Right renal pelvis (tissue), 4 donors: Measurements from ENCODE around the gene PTPN18. TPM values are rescaled to one million over a fixed set of nuclear protein-coding genes. Genes with fewer than 3 reads are reported as not detected.
"Not testable (repeated sequence)": the region's sequence is repeated elsewhere in the genome, so short reads cannot be mapped to it uniquely, and the experiment has no call there.

ENCODE experiments used
- DNase-seq, 4 donors: peaks; one replicate each; pipeline ENCODE4 v3.0.0-alpha.2; 2013; ENCODE audit warnings: low read depth in 4 of 4, low spot score in 3 of 4, missing footprints in 1 of 4
- polyA plus RNA-seq, 4 donors: library from polyadenylated mRNA; unstranded; fragments of 120-200 nt; gene quantifications; one replicate each; pipeline ENCODE4 v1.2.1, GENCODE V29; 2013; ENCODE audit not compliant: insufficient read length in 4 of 4

Gene PTPN18
- polyA plus RNA-seq, 4 donors = 25.9 to 37.9 (median 30.2) TPM

DNA sequence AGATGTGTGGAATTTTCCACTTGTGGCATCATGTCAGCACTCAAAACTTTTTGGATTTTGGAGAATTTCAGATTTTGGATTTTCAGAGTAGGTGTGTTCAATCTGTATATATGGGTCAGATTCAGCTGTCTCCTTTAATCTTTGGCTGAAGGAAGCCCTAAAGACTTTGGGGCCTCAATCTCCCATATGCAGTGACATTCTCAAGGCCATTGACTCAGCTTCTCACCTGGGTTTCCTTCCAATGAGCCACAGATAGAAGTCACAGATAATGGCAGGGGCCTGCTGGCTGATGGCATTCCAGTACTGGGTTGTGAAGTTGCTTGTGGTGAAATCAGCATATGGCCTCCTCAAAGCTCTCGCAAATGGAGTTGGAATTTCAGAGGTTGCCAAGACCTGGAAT, 63.0 kb downstream of the PTPN18 start:
- not testable (repeated sequence) for DNase-seq

Other genes starting within 250 kb of the PTPN18 start
- gene POTEF, start 226.8 kb upstream of the PTPN18 start, polyA plus RNA-seq = under 1 TPM in 1 of 4 donors, not detected in 3; 0.18 TPM
- 10 to 100 TPM; 10.8 to 15.1 (median 13.5) TPM for gene CCDC74B, start 210.9 kb upstream of the PTPN18 start, polyA plus RNA-seq
- 10 to 100 TPM; 55.7 to 72.9 (median 64.4) TPM for gene SMPD4, start 174.5 kb upstream of the PTPN18 start, polyA plus RNA-seq
- gene MZT2B, start 173.8 kb upstream of the PTPN18 start, polyA plus RNA-seq = 100 to 1,000 TPM in 3 of 4 donors, 10 to 100 TPM in 1; 79.5 to 179 (median 106) TPM
- under 1 TPM in 3 of 4 donors, not detected in 1; 0.04 to 0.21 (median 0.13) TPM for gene TUBA3E, start 157.6 kb upstream of the PTPN18 start, polyA plus RNA-seq
- gene IMP4, start 13.2 kb upstream of the PTPN18 start, polyA plus RNA-seq = 10 to 100 TPM; 36.4 to 44.2 (median 37.8) TPM
- under 1 TPM in 3 of 4 donors, not detected in 1; 0.04 to 0.10 (median 0.06) TPM for gene POTEI, start 153.3 kb downstream of the PTPN18 start, polyA plus RNA-seq
- not detected for gene CFC1B, start 165.2 kb downstream of the PTPN18 start, polyA plus RNA-seq
- gene CFC1, start 243.5 kb downstream of the PTPN18 start, polyA plus RNA-seq = under 1 TPM in 1 of 4 donors, not detected in 3; 0.21 TPM